OCI-LY7 (cell line): Measurements from ENCODE around the gene MACF1. TPM values are rescaled to one million over a fixed set of nuclear protein-coding genes. Genes with fewer than 3 reads are reported as not detected.

ENCODE experiments used
- BruUV-seq: library from RNA; stranded (reverse); fragments of 400-500 nt; replicated peaks from 2 replicates; lab custom pipeline; 2021; lab: Mats Ljungman, UMichigan
- CTCF ChIA-PET: fragments of 300-600 bp; sonication (Branson Sonifier 250); formaldehyde crosslinking; loops from one replicate; lab custom pipeline; 2022; ENCODE audit warnings: antibody characterized with exemption; ENCODE audit not compliant: unreplicated experiment; lab: Charles Lee
- POLR2A ChIA-PET: fragments of 300-600 bp; sonication (Branson Sonifier 250); formaldehyde crosslinking; loops from one replicate; lab custom pipeline; 2022; ENCODE audit warnings: antibody characterized with exemption; lab: Charles Lee
- DNase-seq: peaks from one replicate; pipeline ENCODE4 v3.0.0-alpha.2; 2015; ENCODE audit warnings: low spot score
- H2AFZ ChIP-seq: fragments of 200-600 bp; sonication (generic), shearing (Covaris generic); 2 replicates; pipeline ENCODE4 v1.6.1; 2014; ENCODE audit warnings: mild to moderate bottlenecking, antibody characterized with exemption, low read length, moderate library complexity
- H3K27ac ChIP-seq: fragments of 200-600 bp; sonication (generic); 2 replicates; pipeline ENCODE4 v1.5.1; 2014; ENCODE audit warnings: mixed run types, low read depth, mild to moderate bottlenecking, moderate library complexity, low read length, inconsistent platforms; ENCODE audit not compliant: poor library complexity, severe bottlenecking
- H3K36me3 ChIP-seq: fragments of 200-600 bp; sonication (generic); 2 replicates; pipeline ENCODE4 v1.6.1; 2014; ENCODE audit warnings: mild to moderate bottlenecking, antibody characterized with exemption, low read length, moderate library complexity, mixed read lengths; ENCODE audit not compliant: insufficient read depth
- H3K4me1 ChIP-seq: fragments of 200-600 bp; sonication (generic); 2 replicates; pipeline ENCODE4 v1.5.1; 2014; ENCODE audit warnings: mild to moderate bottlenecking, low read length; ENCODE audit not compliant: insufficient read depth, poor library complexity, severe bottlenecking
- H3K4me2 ChIP-seq: fragments of 200-600 bp; sonication (generic); 2 replicates; pipeline ENCODE4 v1.6.1; 2014; ENCODE audit warnings: mild to moderate bottlenecking, low read length
- H3K4me3 ChIP-seq: fragments of 200-600 bp; sonication (generic); 2 replicates; pipeline ENCODE4 v1.5.1; 2014; ENCODE audit warnings: mild to moderate bottlenecking, low read depth, low read length; ENCODE audit not compliant: poor library complexity, severe bottlenecking
- H3K79me2 ChIP-seq: fragments of 200-600 bp; sonication (generic); 2 replicates; pipeline ENCODE4 v1.6.1; 2016; ENCODE audit warnings: low read depth, mild to moderate bottlenecking, low read length, moderate library complexity, mixed read lengths; ENCODE audit not compliant: insufficient read depth
- H3K9me2 ChIP-seq: fragments of 200-600 bp; sonication (generic); 2 replicates; pipeline ENCODE4 v1.6.1; 2016; ENCODE audit warnings: mild to moderate bottlenecking, low read length, mixed read lengths; ENCODE audit not compliant: insufficient read depth
- H3K9me3 ChIP-seq: fragments of 200-600 bp; sonication (generic); 2 replicates; pipeline ENCODE4 v1.6.1; 2014; ENCODE audit warnings: mild to moderate bottlenecking, mixed run types, low read length, mixed read lengths
- H4K20me1 ChIP-seq: fragments of 200-600 bp; sonication (generic); 2 replicates; pipeline ENCODE4 v1.6.1; 2014; ENCODE audit warnings: mild to moderate bottlenecking, antibody characterized with exemption, low read length, moderate library complexity, mixed read lengths; ENCODE audit not compliant: insufficient read depth
- EZH2phosphoT487 ChIP-seq: fragments of 200-600 bp; sonication (generic); IDR thresholded peaks from 2 replicates; pipeline ENCODE4 v1.6.1; 2018; ENCODE audit warnings: low read depth, borderline replicate concordance, mild to moderate bottlenecking, mixed run types, antibody characterized with exemption, low read length, moderate library complexity, mixed read lengths
- intact Hi-C: fragments of 100-400 bp; cut with micrococcal nuclease; formaldehyde crosslinking; loops from one replicate; pipeline ENCODE4 v1.10.0; 2022; ENCODE audit not compliant: unreplicated experiment
- total RNA-seq, 2 experiments: library from RNA; depleted of rRNA in 1 of 2; stranded (reverse); fragments of >200 nt in 1 of 2; shearing (Covaris generic) in 1 of 2; gene quantifications; 2 replicates each; pipeline ENCODE4 v1.2.3, GENCODE V29; 2014 to 2022
- TF ChIP-seq, protein P1 (sequence below): fragments of 200-600 bp; sonication (generic); conservative IDR thresholded peaks from 2 replicates; pipeline ENCODE4 v1.5.1; 2014; ENCODE audit warnings: mild to moderate bottlenecking, antibody characterized with exemption, low read length, moderate library complexity, mixed read lengths

Gene MACF1
- total RNA-seq, 2 experiments from 2014 or later, result 211 to 220 TPM

DNA sequence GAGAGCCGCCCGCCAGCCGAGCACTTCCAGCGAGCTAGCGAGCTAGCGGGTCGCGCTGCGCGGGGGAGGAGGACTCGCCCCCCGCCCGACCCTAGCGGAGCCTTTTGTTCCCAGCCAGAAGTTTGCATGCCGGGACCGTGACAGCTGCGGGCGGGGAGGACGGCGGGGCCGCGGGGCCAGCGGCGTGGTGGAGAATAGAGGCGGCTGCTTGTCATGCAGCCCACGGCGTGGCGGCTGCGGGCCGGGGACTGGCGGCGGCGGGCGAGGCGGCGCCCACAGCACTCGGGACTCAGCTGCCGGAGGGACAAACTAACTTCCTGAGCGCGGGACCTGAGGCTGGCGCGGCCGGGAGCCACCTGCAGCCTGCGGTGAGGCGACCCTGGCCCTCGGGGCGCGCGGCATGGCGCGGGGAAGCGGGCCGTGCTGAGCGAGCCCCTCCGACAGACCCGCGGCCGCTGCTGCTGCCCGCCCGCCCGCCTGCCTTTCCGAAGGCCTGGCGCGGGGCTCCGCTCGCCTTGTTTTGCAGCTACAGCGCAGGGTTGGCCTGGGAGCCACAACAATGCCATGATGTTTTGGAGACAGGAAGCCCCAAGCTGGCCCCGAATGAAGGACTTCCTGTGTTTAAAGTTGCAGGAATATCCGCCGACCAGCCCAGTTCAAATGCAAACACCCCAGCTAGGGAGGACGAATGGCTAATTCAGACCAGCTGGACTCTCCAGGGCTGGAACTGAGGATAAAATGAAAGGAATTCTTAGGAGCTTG is 204.7 kb downstream of the MACF1 start:
- H3K36me3 ChIP-seq, result peaks cover 5% of the 10 kb centered on the region; the same call in 1 of the 2 replicates
- no peak overlapping the region for H2AFZ ChIP-seq
- no peak for DNase-seq
- CTCF ChIA-PET, result no interaction called here
- POLR2A ChIA-PET, result interaction anchor here (0.5 to 1.8 kb wide), 5 partner anchors 10 to 377 kb away, joined by 3 to 5 read pairs (median 4); no protein-coding TSS in a partner anchor
- peak overlapping the region; percentile 68 for H3K4me3 ChIP-seq
- no peaks in the 10 kb centered on the region for H3K79me2 ChIP-seq
- peaks cover 28% of the 10 kb centered on the region for H4K20me1 ChIP-seq
- H3K4me1 ChIP-seq, result peaks cover 39% of the 10 kb centered on the region
- no TSS peak for BruUV-seq
- H3K9me3 ChIP-seq, result no peaks in the 10 kb centered on the region
- intact Hi-C loops, result no loop called here
- no peaks in the 10 kb centered on the region for H3K9me2 ChIP-seq
- peak overlapping the region; percentile 75 for H3K4me2 ChIP-seq
- H3K27ac ChIP-seq, result no peak overlapping the region
- TF ChIP-seq, protein P1, sequence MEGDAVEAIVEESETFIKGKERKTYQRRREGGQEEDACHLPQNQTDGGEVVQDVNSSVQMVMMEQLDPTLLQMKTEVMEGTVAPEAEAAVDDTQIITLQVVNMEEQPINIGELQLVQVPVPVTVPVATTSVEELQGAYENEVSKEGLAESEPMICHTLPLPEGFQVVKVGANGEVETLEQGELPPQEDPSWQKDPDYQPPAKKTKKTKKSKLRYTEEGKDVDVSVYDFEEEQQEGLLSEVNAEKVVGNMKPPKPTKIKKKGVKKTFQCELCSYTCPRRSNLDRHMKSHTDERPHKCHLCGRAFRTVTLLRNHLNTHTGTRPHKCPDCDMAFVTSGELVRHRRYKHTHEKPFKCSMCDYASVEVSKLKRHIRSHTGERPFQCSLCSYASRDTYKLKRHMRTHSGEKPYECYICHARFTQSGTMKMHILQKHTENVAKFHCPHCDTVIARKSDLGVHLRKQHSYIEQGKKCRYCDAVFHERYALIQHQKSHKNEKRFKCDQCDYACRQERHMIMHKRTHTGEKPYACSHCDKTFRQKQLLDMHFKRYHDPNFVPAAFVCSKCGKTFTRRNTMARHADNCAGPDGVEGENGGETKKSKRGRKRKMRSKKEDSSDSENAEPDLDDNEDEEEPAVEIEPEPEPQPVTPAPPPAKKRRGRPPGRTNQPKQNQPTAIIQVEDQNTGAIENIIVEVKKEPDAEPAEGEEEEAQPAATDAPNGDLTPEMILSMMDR, result no peak
- TF ChIP-seq EZH2phosphoT487, result no peak

DNA sequence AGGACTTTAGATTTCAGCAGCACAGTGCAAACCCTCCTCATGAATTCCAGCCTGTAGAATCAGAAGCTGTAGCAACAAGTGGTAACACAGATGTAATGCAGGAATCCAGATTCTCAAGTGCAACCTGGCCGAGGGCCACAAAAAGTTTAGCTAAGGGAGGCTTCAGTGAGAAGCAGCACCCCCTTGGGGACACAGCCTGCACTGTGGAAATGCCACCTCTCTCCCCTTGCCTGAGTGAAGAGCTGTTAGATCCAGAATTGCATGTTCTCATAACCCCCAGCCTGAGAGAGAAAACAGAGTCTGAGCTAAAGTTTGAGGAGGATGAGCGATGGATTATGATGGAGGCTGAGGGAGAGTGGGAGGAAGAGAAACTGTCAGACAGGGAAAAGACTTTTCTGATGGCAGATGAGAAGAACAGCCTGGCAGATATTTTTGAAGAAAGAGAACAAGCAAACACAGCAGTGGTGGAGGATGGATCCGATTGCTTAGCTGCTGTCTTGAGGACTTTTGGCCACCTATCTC is 206.5 kb downstream of the MACF1 start:
- Histone ChIP-seq H3K9me2 (no peaks in the 10 kb centered on the region), H3K4me2 (no peak overlapping the region; the same call in 1 of the 2 replicates), H4K20me1 (peaks cover 28% of the 10 kb centered on the region), H3K36me3 (peaks cover 5% of the 10 kb centered on the region; the same call in 1 of the 2 replicates), H3K4me1 (peaks cover 39% of the 10 kb centered on the region), H2AFZ (no peak overlapping the region), H3K9me3 (no peaks in the 10 kb centered on the region), H3K79me2 (no peaks in the 10 kb centered on the region), H3K27ac (no peak overlapping the region), H3K4me3 (no peak overlapping the region)
- DNase-seq, result peak; percentile 80
- intact Hi-C loops, result no loop called here
- TF ChIP-seq, protein P1, result peak; percentile 84
- no peak for TF ChIP-seq EZH2phosphoT487
- BruUV-seq, result no TSS peak
- ChIA-PET POLR2A (interaction anchor here (0.8 to 1.8 kb wide), 5 partner anchors 12 to 131 kb away, joined by 3 to 6 read pairs (median 4); no protein-coding TSS in a partner anchor), CTCF (interaction anchor here (0.7 to 1.0 kb wide), 3 partner anchors 14 to 128 kb away, joined by 3 read pairs; no protein-coding TSS in a partner anchor)
